ENCODE measurements around the gene VAC14. TPM values are rescaled to one million over a fixed set of nuclear protein-coding genes. Genes with fewer than 3 reads are reported as not detected.

Gene VAC14
- total and polyA plus RNA-seq, 2 of the 8 experiments (the other 6 are each of a cell fraction or from before 2014, with no cell fraction given): 56.0 to 108 TPM

GRCh38 chr16:70694088-70694867 is 106.7 kb downstream of the VAC14 start (continued):
- no peak for TF ChIP-seq GTF2F1 (IDR thresholded peaks at IDR 0.05; ENCODE audit: borderline replicate concordance, low read depth, low read length)
- TF ChIP-seq RFX5 (IDR thresholded peaks at IDR 0.05; ENCODE audit: borderline replicate concordance, low read depth, low read length): no peak
- no peak for TF ChIP-seq TAF7 (optimal IDR thresholded peaks at IDR 0.05; ENCODE audit: borderline replicate concordance, low read depth, low read length)
- 0 out of 2 replicates have a peak, but pooled peaks have one; percentile 49 for TF ChIP-seq JUN (IDR thresholded peaks at IDR 0.05; ENCODE audit: low read depth, low read length)
- no peak for TF ChIP-seq HDAC2 (IDR thresholded peaks at IDR 0.05; ENCODE audit: borderline replicate concordance in 1 of 2, low read depth in 2 of 2, low read length in 2 of 2)
- no peak for TF ChIP-seq EGR1 (IDR thresholded peaks at IDR 0.05; ENCODE audit: borderline replicate concordance, low read depth, low read length)
